NT2/D1 (cell line): ENCODE measurements around the gene FBXW9.

Source experiments
- DNase-seq: peaks from one replicate; pipeline ENCODE4 v3.0.0-alpha.2; 2011; ENCODE audit warnings: low read depth, low spot score
- H3K27me3 ChIP-seq: 2 replicates; pipeline ENCODE4 v1.6.0; 2011; ENCODE audit warnings: mild to moderate bottlenecking; ENCODE audit not compliant: insufficient read length, insufficient read depth
- H3K36me3 ChIP-seq: 2 replicates; pipeline ENCODE4 v1.6.1; 2011; ENCODE audit warnings: mild to moderate bottlenecking, low read length, mixed read lengths; ENCODE audit not compliant: insufficient read depth, insufficient read length
- H3K4me1 ChIP-seq: 2 replicates; pipeline ENCODE4 v1.5.1; 2011; ENCODE audit not compliant: insufficient read depth, insufficient read length
- H3K4me3 ChIP-seq: 2 replicates; pipeline ENCODE4 v1.5.1; 2011; ENCODE audit warnings: low read depth; ENCODE audit not compliant: insufficient read length
- H3K9ac ChIP-seq: 2 replicates; pipeline ENCODE4 v1.6.0; 2011; ENCODE audit warnings: low read depth; ENCODE audit not compliant: insufficient read length
- H3K9me3 ChIP-seq: 2 replicates; pipeline ENCODE4 v1.5.1; 2011; ENCODE audit warnings: mild to moderate bottlenecking, low read length; ENCODE audit not compliant: insufficient read depth
- SUZ12 ChIP-seq: IDR thresholded peaks from 2 replicates; pipeline ENCODE4 v1.6.1; 2011; ENCODE audit not compliant: insufficient read length, insufficient read depth; ENCODE audit errors: extremely low read depth
- YY1 ChIP-seq: IDR thresholded peaks from 2 replicates; pipeline ENCODE4 v1.6.1; 2011; ENCODE audit not compliant: insufficient read length, insufficient read depth
- ZNF274 ChIP-seq: IDR thresholded peaks from 2 replicates; pipeline ENCODE4 v1.6.1; 2011; ENCODE audit warnings: mild to moderate bottlenecking, low read depth, low read length

The FBXW9 gene

GRCh38 chr19:12695997-12696365 lies 450 bp downstream of the FBXW9 start:
- Histone ChIP-seq H3K4me1 (peaks cover 6% of the 10 kb centered on the region), H3K9me3 (no peaks in the 10 kb centered on the region), H3K9ac (peak overlapping the region; percentile 94), H3K4me3 (peak overlapping the region; percentile 98), H3K36me3 (peaks cover 48% of the 10 kb centered on the region), H3K27me3 (peaks cover 5% of the 10 kb centered on the region)
- no peak for DNase-seq
- TF ChIP-seq YY1, result no peak
- TF ChIP-seq ZNF274, result no peak
- TF ChIP-seq SUZ12, result no peak

DNA sequence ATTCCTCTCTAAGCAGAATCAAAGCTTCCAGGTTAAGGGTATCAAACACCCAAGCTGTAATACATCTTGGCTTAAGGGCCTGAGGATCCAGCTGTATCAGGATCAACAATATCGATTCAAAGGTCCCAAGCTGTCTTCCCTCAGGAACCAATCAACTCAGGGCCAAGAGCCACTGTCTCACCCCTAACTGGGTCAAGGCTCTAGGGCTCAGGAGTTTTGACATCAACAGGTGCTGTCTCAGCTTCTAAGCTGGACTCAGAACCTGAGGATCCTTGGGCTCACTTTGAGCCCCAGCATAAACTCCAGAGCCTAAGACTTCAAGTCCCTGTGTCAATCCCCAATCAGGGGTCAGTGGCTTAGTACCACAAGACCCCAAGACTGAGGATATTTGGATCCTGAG lies 917 bp downstream of the FBXW9 start:
- Histone ChIP-seq H3K27me3 (peaks cover 5% of the 10 kb centered on the region), H3K9ac (peak overlapping the region; percentile 94), H3K4me1 (peaks cover 3% of the 10 kb centered on the region), H3K36me3 (peaks cover 47% of the 10 kb centered on the region), H3K9me3 (no peaks in the 10 kb centered on the region), H3K4me3 (peak overlapping the region; percentile 98)
- DNase-seq, result no peak
- TF ChIP-seq SUZ12 (no peak), YY1 (no peak), ZNF274 (no peak)

DNA sequence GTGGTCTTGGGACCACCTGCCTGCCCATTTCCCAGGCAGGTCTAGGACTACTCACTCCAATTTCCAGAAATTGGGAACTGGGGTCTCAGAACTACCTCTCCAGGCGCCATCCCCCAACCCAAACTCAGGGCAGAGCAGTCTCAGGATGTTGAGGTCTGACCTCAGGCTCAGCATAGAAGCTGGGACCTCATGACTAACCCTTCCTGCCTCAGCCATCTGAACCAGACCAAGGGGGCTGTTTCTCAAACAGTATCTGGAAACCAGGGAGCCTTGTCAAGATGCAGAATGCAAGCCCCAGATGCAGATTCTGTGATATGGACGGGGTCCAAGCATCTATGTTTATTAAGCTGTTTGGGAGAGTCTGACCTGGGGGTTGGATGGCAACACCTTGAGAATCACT lies 1.3 kb downstream of the FBXW9 start:
- H3K36me3 ChIP-seq, result peaks cover 47% of the 10 kb centered on the region
- H3K4me3 ChIP-seq, result no peak overlapping the region
- no peak for TF ChIP-seq SUZ12
- TF ChIP-seq YY1, result no peak

DNA sequence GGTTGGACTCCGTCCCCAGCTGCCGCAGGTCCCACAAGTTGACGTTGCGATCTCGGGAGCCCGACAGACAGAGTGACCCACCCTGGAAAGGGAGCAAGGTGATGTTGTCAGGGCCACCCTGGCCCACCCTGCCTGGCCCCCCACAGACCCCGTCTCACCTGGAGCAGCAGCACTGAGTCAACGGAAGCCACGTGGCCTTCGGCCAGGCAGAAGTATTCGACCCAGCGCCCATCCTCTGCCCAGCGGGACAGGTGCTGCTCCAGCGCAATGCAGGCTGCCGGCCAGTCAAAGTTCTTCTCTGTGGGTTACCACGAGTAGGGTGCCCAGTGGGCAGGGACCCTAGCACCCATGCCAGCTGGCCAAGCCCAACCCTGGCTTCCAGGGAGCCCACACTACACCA lies 1.8 kb downstream of the FBXW9 start:
- Histone ChIP-seq H3K36me3 (peaks cover 47% of the 10 kb centered on the region), H3K4me1 (peaks cover 5% of the 10 kb centered on the region), H3K9ac (no peak overlapping the region), H3K4me3 (no peak overlapping the region), H3K9me3 (no peaks in the 10 kb centered on the region), H3K27me3 (peaks cover 5% of the 10 kb centered on the region)
- no peak for DNase-seq
- TF ChIP-seq SUZ12, result no peak
- TF ChIP-seq ZNF274, result no peak
- TF ChIP-seq YY1, result no peak

More for the DNA sequence above, 1.3 kb downstream of the FBXW9 start:
- H3K27me3 ChIP-seq, result peaks cover 5% of the 10 kb centered on the region
- H3K9me3 ChIP-seq, result no peaks in the 10 kb centered on the region
- DNase-seq, result no peak
- peaks cover 3% of the 10 kb centered on the region for H3K4me1 ChIP-seq
- H3K9ac ChIP-seq, result no peak overlapping the region

GRCh38 chr19:12692960-12693359 lies 3.5 kb downstream of the FBXW9 start:
- H3K27me3 ChIP-seq, result peaks cover 5% of the 10 kb centered on the region
- H3K4me1 ChIP-seq, result peaks cover 7% of the 10 kb centered on the region
- TF ChIP-seq YY1, result no peak
- no peak for TF ChIP-seq SUZ12
- H3K9me3 ChIP-seq, result no peaks in the 10 kb centered on the region
- peaks cover 47% of the 10 kb centered on the region for H3K36me3 ChIP-seq
- no peak overlapping the region for H3K9ac ChIP-seq
- no peak for DNase-seq
- H3K4me3 ChIP-seq, result no peak overlapping the region

- no peak for DNase-seq
- no peaks in the 10 kb centered on the region for H3K9me3 ChIP-seq
- no peak overlapping the region for H3K9ac ChIP-seq
- no peaks in the 10 kb centered on the region for H3K27me3 ChIP-seq
- H3K36me3 ChIP-seq, result peaks cover 51% of the 10 kb centered on the region
- H3K4me3 ChIP-seq, result no peak overlapping the region
- H3K4me1 ChIP-seq, result peaks cover 4% of the 10 kb centered on the region
- TF ChIP-seq SUZ12 (no peak), YY1 (no peak), ZNF274 (no peak)
Observed at GRCh38 chr19:12689581-12690216, 6.7 kb downstream of the FBXW9 start.

- DNase-seq, result no peak
- no peaks in the 10 kb centered on the region for H3K27me3 ChIP-seq
- no peaks in the 10 kb centered on the region for H3K9me3 ChIP-seq
- TF ChIP-seq YY1 (no peak), ZNF274 (no peak), SUZ12 (no peak)
- H3K4me3 ChIP-seq, result no peak overlapping the region
- peaks cover 4% of the 10 kb centered on the region for H3K4me1 ChIP-seq
- H3K36me3 ChIP-seq, result peaks cover 56% of the 10 kb centered on the region
- H3K9ac ChIP-seq, result no peak overlapping the region
Observed at GRCh38 chr19:12689012-12689411, 7.4 kb downstream of the FBXW9 start.
